Measurements from ENCODE around the gene NTM.
A peak's percentile ranks its signal among the peaks of the same experiment; 100 is the strongest.

The NTM gene

GRCh38 chr11:131402040-131402439, 31.6 kb downstream of the NTM start:
- H3K27me3 ChIP-seq (ENCODE audit: insufficient read depth, low read length, poor library complexity), result no peaks in the 10 kb centered on the region
- H3K27ac ChIP-seq (ENCODE audit: low read depth, low read length), result no peak overlapping the region
- no peak overlapping the region for H2BK5ac ChIP-seq (ENCODE audit: low read length)
- H3K18ac ChIP-seq (ENCODE audit: low read length), result no peak overlapping the region
- no peaks in the 10 kb centered on the region for H3K36me3 ChIP-seq (ENCODE audit: control insufficient read depth, insufficient read depth, low read length)
- H3K79me2 ChIP-seq (ENCODE audit: control insufficient read depth, insufficient read depth, low read length), result no peaks in the 10 kb centered on the region
- no peak overlapping the region for H3K4ac ChIP-seq (ENCODE audit: low read depth, low read length)
- no peak overlapping the region for H2BK15ac ChIP-seq (replicated peaks; ENCODE audit: low read depth)
- no peak for DNase-seq
- no peak overlapping the region for H2AK5ac ChIP-seq (ENCODE audit: low read length)
- no peak overlapping the region for H3K23ac ChIP-seq (ENCODE audit: low read length)
- no peak overlapping the region for H3K9ac ChIP-seq (ENCODE audit: low read length)
- H2BK120ac ChIP-seq (ENCODE audit: low read depth, low read length), result no peak overlapping the region
- H4K8ac ChIP-seq (ENCODE audit: low read depth, low read length), result no peak overlapping the region
- no CpG with 5 or more reads among the region's 1 CpG for WGBS (ENCODE audit: extremely low coverage, insufficient coverage, low lambda C conversion rate)
- H3K4me3 ChIP-seq (ENCODE audit: low read length), result no peak overlapping the region
- H3K56ac ChIP-seq (ENCODE audit: low read length), result no peak overlapping the region
- H3K4me1 ChIP-seq (ENCODE audit: control insufficient read depth, low read depth, low read length), result no peaks in the 10 kb centered on the region
- H4K5ac ChIP-seq (ENCODE audit: low read length), result no peak overlapping the region
- no peaks in the 10 kb centered on the region for H3K79me1 ChIP-seq (ENCODE audit: low read length)
- no peak overlapping the region for H3K4me2 ChIP-seq (ENCODE audit: low read length)

GRCh38 chr11:131404010-131404409, 33.6 kb downstream of the NTM start:
- no peak overlapping the region for H3K56ac ChIP-seq (ENCODE audit: low read length)
- H2BK15ac ChIP-seq (replicated peaks; ENCODE audit: low read depth), result no peak overlapping the region
- no peak overlapping the region for H3K9ac ChIP-seq (ENCODE audit: low read length)
- no peak overlapping the region for H4K5ac ChIP-seq (ENCODE audit: low read length)
- no peak overlapping the region for H3K18ac ChIP-seq (ENCODE audit: low read length)
- no peak overlapping the region for H2BK120ac ChIP-seq (ENCODE audit: low read depth, low read length)
- DNase-seq, result no peak
- H4K8ac ChIP-seq (ENCODE audit: low read depth, low read length), result no peak overlapping the region
- H3K4me1 ChIP-seq (ENCODE audit: control insufficient read depth, low read depth, low read length), result no peaks in the 10 kb centered on the region
- no peak overlapping the region for H3K4me2 ChIP-seq (ENCODE audit: low read length)
- H2AK5ac ChIP-seq (ENCODE audit: low read length), result no peak overlapping the region
- H3K4me3 ChIP-seq (ENCODE audit: low read length), result no peak overlapping the region
- no peak overlapping the region for H3K27ac ChIP-seq (ENCODE audit: low read depth, low read length)
- H3K27me3 ChIP-seq (ENCODE audit: insufficient read depth, low read length, poor library complexity), result no peaks in the 10 kb centered on the region
- no CpG with 5 or more reads among the region's 9 CpGs for WGBS (ENCODE audit: extremely low coverage, insufficient coverage, low lambda C conversion rate)
- H3K79me2 ChIP-seq (ENCODE audit: control insufficient read depth, insufficient read depth, low read length), result no peaks in the 10 kb centered on the region
- H2BK5ac ChIP-seq (ENCODE audit: low read length), result no peak overlapping the region
- H3K36me3 ChIP-seq (ENCODE audit: control insufficient read depth, insufficient read depth, low read length), result no peaks in the 10 kb centered on the region
- no peak overlapping the region for H3K4ac ChIP-seq (ENCODE audit: low read depth, low read length)
- no peak overlapping the region for H3K23ac ChIP-seq (ENCODE audit: low read length)
- H3K79me1 ChIP-seq (ENCODE audit: low read length), result no peaks in the 10 kb centered on the region

DNA sequence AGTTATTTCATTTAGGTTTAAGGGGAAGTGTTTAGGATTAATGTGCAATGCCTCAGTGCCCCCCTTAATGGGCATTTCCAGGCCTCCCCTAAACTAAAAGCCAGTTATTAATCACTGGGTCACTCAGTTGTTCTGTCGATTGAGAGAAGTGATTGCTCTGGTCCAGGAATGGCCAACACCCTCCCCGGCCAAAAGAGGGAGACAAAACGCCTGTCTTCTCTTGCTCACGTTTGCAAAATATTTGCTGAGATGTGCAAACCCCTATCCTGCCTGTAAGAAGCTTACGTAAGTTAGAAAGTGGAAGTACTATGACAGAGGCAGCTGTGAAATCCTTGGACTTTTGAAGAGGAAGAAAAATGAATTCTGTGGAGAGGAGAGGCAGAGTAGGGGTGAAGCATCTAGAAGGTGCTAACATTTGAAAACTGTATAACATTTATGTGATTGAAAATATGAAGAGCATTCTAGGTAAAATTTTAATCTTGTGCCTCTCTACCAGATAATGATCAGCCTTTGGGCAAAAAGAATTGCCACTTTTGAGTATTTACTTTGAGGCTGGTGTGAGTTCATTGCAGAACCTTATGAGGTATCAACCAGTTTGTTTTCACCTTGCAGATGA, 37.7 kb downstream of the NTM start:
- H3K18ac ChIP-seq (ENCODE audit: low read length), result no peak overlapping the region
- no peak overlapping the region for H3K4ac ChIP-seq (ENCODE audit: low read depth, low read length)
- H3K56ac ChIP-seq (ENCODE audit: low read length), result no peak overlapping the region
- no peaks in the 10 kb centered on the region for H3K36me3 ChIP-seq (ENCODE audit: control insufficient read depth, insufficient read depth, low read length)
- WGBS (ENCODE audit: extremely low coverage, insufficient coverage, low lambda C conversion rate), result no CpG with 5 or more reads among the region's 5 CpGs
- H4K8ac ChIP-seq (ENCODE audit: low read depth, low read length), result no peak overlapping the region
- no peak overlapping the region for H3K9ac ChIP-seq (ENCODE audit: low read length)
- no peak overlapping the region for H4K5ac ChIP-seq (ENCODE audit: low read length)
- no peaks in the 10 kb centered on the region for H3K27me3 ChIP-seq (ENCODE audit: insufficient read depth, low read length, poor library complexity)
- H3K79me1 ChIP-seq (ENCODE audit: low read length), result no peaks in the 10 kb centered on the region
- H2AK5ac ChIP-seq (ENCODE audit: low read length), result no peak overlapping the region
- H3K79me2 ChIP-seq (ENCODE audit: control insufficient read depth, insufficient read depth, low read length), result no peaks in the 10 kb centered on the region
- H3K4me1 ChIP-seq (ENCODE audit: control insufficient read depth, low read depth, low read length), result no peaks in the 10 kb centered on the region
- H3K23ac ChIP-seq (ENCODE audit: low read length), result no peak overlapping the region
- no peak overlapping the region for H2BK5ac ChIP-seq (ENCODE audit: low read length)
- H2BK15ac ChIP-seq (replicated peaks; ENCODE audit: low read depth), result no peak overlapping the region
- no peak overlapping the region for H3K4me2 ChIP-seq (ENCODE audit: low read length)
- DNase-seq, result peak; percentile 72
- H3K4me3 ChIP-seq (ENCODE audit: low read length), result no peak overlapping the region
- no peak overlapping the region for H2BK120ac ChIP-seq (ENCODE audit: low read depth, low read length)
- no peak overlapping the region for H3K27ac ChIP-seq (ENCODE audit: low read depth, low read length)

- no peak overlapping the region for H3K4me3 ChIP-seq (ENCODE audit: low read length)
- no peak overlapping the region for H3K9ac ChIP-seq (ENCODE audit: low read length)
- H3K4me2 ChIP-seq (ENCODE audit: low read length), result no peak overlapping the region
- H3K18ac ChIP-seq (ENCODE audit: low read length), result no peak overlapping the region
- H2AK5ac ChIP-seq (ENCODE audit: low read length), result no peak overlapping the region
- no peaks in the 10 kb centered on the region for H3K27me3 ChIP-seq (ENCODE audit: insufficient read depth, low read length, poor library complexity)
- no peaks in the 10 kb centered on the region for H3K79me2 ChIP-seq (ENCODE audit: control insufficient read depth, insufficient read depth, low read length)
- no peak overlapping the region for H4K5ac ChIP-seq (ENCODE audit: low read length)
- H3K56ac ChIP-seq (ENCODE audit: low read length), result no peak overlapping the region
- H2BK5ac ChIP-seq (ENCODE audit: low read length), result no peak overlapping the region
- no peaks in the 10 kb centered on the region for H3K4me1 ChIP-seq (ENCODE audit: control insufficient read depth, low read depth, low read length)
- no peak overlapping the region for H2BK15ac ChIP-seq (replicated peaks; ENCODE audit: low read depth)
- DNase-seq, result peak; percentile 21
- WGBS (ENCODE audit: extremely low coverage, insufficient coverage, low lambda C conversion rate), result no CpG with 5 or more reads among the region's 8 CpGs
- H4K8ac ChIP-seq (ENCODE audit: low read depth, low read length), result no peak overlapping the region
- no peak overlapping the region for H3K27ac ChIP-seq (ENCODE audit: low read depth, low read length)
- no peak overlapping the region for H2BK120ac ChIP-seq (ENCODE audit: low read depth, low read length)
- no peak overlapping the region for H3K23ac ChIP-seq (ENCODE audit: low read length)
- H3K36me3 ChIP-seq (ENCODE audit: control insufficient read depth, insufficient read depth, low read length), result no peaks in the 10 kb centered on the region
- no peaks in the 10 kb centered on the region for H3K79me1 ChIP-seq (ENCODE audit: low read length)
- H3K4ac ChIP-seq (ENCODE audit: low read depth, low read length), result no peak overlapping the region
Measured at GRCh38 chr11:131409345-131409744, 38.9 kb downstream of the NTM start.

DNA sequence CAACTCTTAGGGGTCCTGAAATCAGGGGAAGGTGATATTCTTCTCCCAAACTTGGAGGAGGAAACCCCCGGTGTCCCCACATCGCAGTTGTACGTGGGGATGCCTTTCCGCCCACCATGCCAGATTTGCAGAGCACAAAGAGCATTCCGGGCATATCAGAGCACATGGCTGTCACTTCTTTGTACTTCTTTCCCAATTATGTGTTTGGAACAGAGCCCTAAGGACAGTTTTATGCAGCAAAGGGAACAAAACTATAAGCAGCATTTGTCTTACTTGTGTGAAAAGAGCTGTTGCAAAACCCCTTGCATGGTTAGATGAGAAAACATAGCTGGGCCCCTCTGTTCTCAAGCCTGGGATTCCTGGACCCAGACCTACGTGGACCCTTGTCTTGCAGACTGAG, 41.2 kb downstream of the NTM start:
- H3K4me1 ChIP-seq (ENCODE audit: control insufficient read depth, low read depth, low read length), result no peaks in the 10 kb centered on the region
- H2BK5ac ChIP-seq (ENCODE audit: low read length), result no peak overlapping the region
- no peak overlapping the region for H2BK15ac ChIP-seq (replicated peaks; ENCODE audit: low read depth)
- no peaks in the 10 kb centered on the region for H3K79me1 ChIP-seq (ENCODE audit: low read length)
- no peak overlapping the region for H2BK120ac ChIP-seq (ENCODE audit: low read depth, low read length)
- no peak overlapping the region for H3K18ac ChIP-seq (ENCODE audit: low read length)
- no peak overlapping the region for H3K4ac ChIP-seq (ENCODE audit: low read depth, low read length)
- no peak overlapping the region for H4K5ac ChIP-seq (ENCODE audit: low read length)
- no peak for DNase-seq
- H3K56ac ChIP-seq (ENCODE audit: low read length), result no peak overlapping the region
- no peak overlapping the region for H4K8ac ChIP-seq (ENCODE audit: low read depth, low read length)
- no peaks in the 10 kb centered on the region for H3K79me2 ChIP-seq (ENCODE audit: control insufficient read depth, insufficient read depth, low read length)
- H3K4me3 ChIP-seq (ENCODE audit: low read length), result no peak overlapping the region
- no peak overlapping the region for H3K23ac ChIP-seq (ENCODE audit: low read length)
- no peak overlapping the region for H3K4me2 ChIP-seq (ENCODE audit: low read length)
- no peak overlapping the region for H3K27ac ChIP-seq (ENCODE audit: low read depth, low read length)
- no peak overlapping the region for H2AK5ac ChIP-seq (ENCODE audit: low read length)
- WGBS (ENCODE audit: extremely low coverage, insufficient coverage, low lambda C conversion rate), result no CpG with 5 or more reads among the region's 6 CpGs
- H3K36me3 ChIP-seq (ENCODE audit: control insufficient read depth, insufficient read depth, low read length), result no peaks in the 10 kb centered on the region
- no peak overlapping the region for H3K9ac ChIP-seq (ENCODE audit: low read length)
- no peaks in the 10 kb centered on the region for H3K27me3 ChIP-seq (ENCODE audit: insufficient read depth, low read length, poor library complexity)

DNA sequence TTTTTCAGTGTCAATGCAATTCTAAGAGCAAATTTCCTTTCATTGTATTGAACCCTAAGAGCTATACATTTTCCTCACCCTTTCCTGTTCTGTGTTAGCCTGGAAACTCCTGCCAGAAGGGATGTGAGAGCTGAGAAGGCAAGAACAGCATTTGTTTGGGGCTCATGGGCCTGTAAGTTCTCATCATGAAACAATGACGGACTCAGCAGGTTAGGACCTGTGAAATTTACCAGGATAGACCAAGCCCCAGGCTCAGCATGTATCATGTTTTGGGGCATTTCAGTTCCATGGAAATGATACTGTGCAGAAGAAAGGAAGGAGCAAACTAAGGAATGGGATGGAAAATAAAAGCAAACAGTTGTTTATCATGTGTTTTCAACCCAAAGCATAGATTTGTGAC, 41.6 kb downstream of the NTM start:
- Histone ChIP-seq H3K4ac (ENCODE audit: low read depth, low read length) (no peak overlapping the region), H3K4me3 (ENCODE audit: low read length) (no peak overlapping the region), H3K27ac (ENCODE audit: low read depth, low read length) (no peak overlapping the region), H2BK120ac (ENCODE audit: low read depth, low read length) (no peak overlapping the region), H3K36me3 (ENCODE audit: control insufficient read depth, insufficient read depth, low read length) (no peaks in the 10 kb centered on the region), H3K18ac (ENCODE audit: low read length) (no peak overlapping the region), H3K56ac (ENCODE audit: low read length) (no peak overlapping the region), H3K27me3 (ENCODE audit: insufficient read depth, low read length, poor library complexity) (no peaks in the 10 kb centered on the region), H4K5ac (ENCODE audit: low read length) (no peak overlapping the region), H2BK5ac (ENCODE audit: low read length) (no peak overlapping the region), H3K23ac (ENCODE audit: low read length) (no peak overlapping the region), H3K9ac (ENCODE audit: low read length) (no peak overlapping the region), H3K79me1 (ENCODE audit: low read length) (no peaks in the 10 kb centered on the region), H2AK5ac (ENCODE audit: low read length) (no peak overlapping the region), H2BK15ac (replicated peaks; ENCODE audit: low read depth) (no peak overlapping the region), H4K8ac (ENCODE audit: low read depth, low read length) (no peak overlapping the region), H3K4me1 (ENCODE audit: control insufficient read depth, low read depth, low read length) (no peaks in the 10 kb centered on the region), H3K4me2 (ENCODE audit: low read length) (no peak overlapping the region), H3K79me2 (ENCODE audit: control insufficient read depth, insufficient read depth, low read length) (no peaks in the 10 kb centered on the region)
- no peak for DNase-seq
- WGBS (ENCODE audit: extremely low coverage, insufficient coverage, low lambda C conversion rate), result no CpG with 5 or more reads among the region's 1 CpG

Measured in mesendoderm (in vitro differentiated cells).